GOT3 (cell line): ENCODE data around the gene MYLK3.
A peak's percentile ranks its signal among the peaks of the same experiment; 100 is the strongest.
"Not testable (repeated sequence)": the region's sequence is repeated elsewhere in the genome, so short reads cannot be mapped to it uniquely, and the experiment has no call there.

Experiments
- DNase-seq: peaks from one replicate; lab custom pipeline; 2025; ENCODE audit warnings: mixed read lengths; lab: John Stamatoyannopoulos, UW

Gene MYLK3

DNA sequence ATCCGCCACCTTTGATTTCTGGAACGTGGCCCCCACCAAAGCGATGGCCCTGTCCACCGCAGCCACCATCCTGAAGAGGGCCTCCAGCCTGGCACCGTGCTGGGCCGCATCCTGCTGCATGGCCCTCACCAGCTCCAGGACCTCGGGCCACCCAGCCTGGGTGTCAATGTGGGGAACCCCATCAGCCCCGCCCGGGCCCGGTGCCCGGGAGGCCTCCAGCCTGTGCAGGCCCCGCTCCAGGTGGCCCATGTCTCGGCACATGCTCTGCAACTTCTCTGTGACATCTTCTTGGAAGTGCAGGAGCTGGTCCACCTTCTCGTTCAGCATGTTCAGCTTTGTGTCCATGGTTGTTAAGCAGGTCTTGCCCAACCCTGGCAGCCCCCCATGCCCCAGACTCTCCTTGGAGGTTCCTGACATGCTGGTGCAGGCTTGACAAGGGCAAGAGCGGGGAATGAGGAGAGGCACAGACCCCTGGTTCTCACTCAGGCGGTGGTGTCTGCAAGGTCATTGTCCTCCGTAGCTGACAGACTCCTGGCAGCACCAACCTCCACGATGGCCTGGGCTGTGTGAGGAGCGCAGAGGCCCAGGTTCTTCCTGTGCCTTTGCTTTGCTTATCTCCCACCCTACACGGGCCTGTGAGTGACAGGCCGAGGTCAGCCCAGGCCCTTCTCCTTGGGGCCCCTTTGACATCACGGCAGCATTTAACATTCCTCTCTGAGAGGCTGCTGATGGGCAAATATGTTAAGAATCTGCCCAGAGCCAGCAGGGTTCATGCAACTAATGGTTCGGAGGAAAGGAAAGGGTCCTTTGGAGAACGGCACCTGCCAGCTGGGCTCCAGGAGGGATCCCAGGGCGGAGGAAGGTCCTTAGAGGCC lies at the start of gene MYLK3:
TSS of gene MYLK3 (minus strand) at position 568 of the 875 bp plus-strand sequence. CDS start at position 417, 151 bp downstream.
- DNase-seq = no peak

DNA sequence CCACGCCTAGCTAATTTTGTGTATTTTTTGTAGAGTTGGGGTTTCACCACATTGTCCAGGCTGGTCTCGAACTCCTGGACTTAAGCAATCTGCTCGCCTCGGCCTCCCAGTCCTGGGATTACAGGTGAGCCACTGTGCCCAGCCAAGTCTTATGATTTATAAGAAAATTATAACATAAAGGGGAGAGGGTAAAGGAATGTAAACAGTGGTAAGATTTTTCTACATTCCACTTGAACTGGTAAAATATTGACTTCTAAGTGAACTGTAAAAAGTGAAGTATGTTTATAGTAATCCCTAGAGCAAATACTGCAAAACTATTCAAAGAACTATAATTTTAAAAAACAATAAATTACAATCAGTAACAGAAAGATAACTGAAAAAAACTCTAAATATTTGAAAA lies 49.4 kb upstream of the MYLK3 start:
- DNase-seq = no peak

DNA sequence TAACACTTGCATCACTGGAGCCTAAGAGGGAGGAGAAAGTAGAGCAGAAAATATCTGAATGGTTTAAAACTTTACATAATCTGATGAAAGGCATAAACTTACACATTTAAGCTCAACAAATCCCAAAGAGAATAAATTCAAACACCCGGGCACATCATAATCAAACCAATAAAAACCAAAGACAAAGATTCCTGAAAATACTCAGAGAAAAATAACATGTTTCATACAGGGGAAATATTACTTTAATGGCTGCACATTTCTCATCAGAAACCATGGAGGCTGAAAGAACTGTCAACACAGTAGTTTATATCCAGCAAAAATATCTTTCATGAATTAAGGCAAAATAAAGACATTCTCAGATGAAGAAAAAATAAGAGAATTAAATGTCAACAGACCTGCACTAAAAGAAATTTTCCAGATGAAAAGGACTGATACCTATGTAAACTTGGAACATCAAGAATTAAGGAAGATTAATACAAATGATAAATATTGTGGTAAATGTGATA lies 48.7 kb upstream of the MYLK3 start:
- no peak for DNase-seq

- no peak for DNase-seq
Measured at GRCh38 chr16:46793841-46794240, 45.7 kb upstream of the MYLK3 start.

- DNase-seq = no peak
Measured at GRCh38 chr16:46790599-46791270, 42.6 kb upstream of the MYLK3 start.

- DNase-seq = peak; percentile 49
Measured at GRCh38 chr16:46789499-46790414, 41.6 kb upstream of the MYLK3 start.

- DNase-seq = no peak
Measured at GRCh38 chr16:46788891-46789474, 40.8 kb upstream of the MYLK3 start.

DNA sequence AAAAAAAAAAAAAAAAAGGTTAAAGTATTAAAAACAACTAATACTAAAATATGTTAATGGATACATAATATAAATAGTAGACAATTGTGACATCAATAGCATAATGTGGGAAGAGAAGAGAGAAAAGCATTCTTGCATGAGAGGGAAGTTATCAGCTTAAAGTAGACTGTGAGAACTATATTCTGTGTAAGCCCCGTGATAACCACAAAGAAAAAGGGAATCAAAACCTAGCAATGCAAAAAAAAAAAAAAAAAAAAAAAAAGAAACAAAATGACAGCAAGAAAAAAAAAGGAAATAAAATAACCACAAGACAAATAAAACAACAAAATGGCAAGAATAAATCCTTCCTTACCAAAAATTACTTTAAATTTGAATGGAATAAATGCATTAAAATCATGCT lies 39.8 kb upstream of the MYLK3 start:
- DNase-seq = no peak

DNA sequence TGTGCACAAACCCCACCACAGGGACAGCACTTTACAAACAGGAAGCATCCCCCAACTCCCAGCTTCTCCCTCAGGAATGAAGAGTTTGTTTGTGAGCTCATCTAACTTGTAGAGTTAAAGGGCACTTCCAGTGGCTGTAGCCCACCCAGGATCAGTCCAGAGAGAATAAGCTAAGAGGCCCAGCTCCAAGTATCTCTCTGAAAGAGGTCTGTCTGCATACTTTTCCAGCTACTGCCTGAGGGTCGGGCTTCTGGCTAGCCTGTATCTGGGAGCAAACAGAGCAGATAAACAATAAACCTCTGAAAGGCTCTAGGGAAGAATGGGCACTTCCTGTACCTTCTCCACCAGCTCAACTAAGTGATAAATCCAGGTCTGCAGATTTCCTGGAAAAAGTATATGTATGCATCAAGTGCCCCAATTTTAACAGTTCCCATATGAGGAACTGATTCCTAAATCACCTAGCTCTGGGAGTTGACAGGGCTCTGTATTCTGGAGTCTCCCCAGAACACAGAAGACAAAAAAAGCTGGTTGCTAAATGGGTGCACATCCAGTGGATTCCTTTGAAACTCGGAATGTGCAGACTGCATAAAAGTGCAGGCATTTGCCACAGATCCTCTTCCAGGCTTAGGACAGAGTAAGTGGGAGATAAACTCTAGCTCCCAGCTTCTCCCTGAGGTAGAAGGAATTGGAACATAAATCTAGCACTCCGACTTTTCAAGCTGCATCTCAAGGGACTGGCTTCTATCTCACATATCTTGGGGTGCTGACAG lies 37.1 kb upstream of the MYLK3 start:
- no peak for DNase-seq

- not testable (repeated sequence) for DNase-seq
Measured at GRCh38 chr16:46784569-46784968, 36.4 kb upstream of the MYLK3 start.

- DNase-seq = no peak
Measured at GRCh38 chr16:46783800-46784199, 35.7 kb upstream of the MYLK3 start.

DNA sequence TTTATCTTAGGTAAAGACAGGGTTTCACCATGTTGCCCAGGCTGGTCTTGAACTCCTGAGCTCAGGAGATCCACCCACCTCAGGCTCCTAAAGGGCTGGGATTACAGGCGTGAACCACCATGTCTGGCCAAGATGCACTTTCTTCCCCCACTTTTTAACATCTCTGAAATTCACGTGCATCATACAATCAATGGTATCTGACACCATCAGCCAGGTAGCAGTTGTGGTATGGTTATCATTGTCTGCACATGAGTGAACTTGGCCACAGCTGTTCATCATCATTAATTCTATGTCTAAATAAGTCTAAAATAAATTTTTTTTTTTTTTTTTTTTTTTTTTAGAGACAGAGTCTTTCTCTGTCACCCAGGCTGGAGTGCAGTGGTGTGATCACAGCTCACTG lies 34.2 kb upstream of the MYLK3 start:
- DNase-seq = no peak

- DNase-seq = no peak
Measured at GRCh38 chr16:46777804-46778203, 29.7 kb upstream of the MYLK3 start.

- no peak for DNase-seq
Measured at GRCh38 chr16:46775214-46775613, 27.1 kb upstream of the MYLK3 start.

DNA sequence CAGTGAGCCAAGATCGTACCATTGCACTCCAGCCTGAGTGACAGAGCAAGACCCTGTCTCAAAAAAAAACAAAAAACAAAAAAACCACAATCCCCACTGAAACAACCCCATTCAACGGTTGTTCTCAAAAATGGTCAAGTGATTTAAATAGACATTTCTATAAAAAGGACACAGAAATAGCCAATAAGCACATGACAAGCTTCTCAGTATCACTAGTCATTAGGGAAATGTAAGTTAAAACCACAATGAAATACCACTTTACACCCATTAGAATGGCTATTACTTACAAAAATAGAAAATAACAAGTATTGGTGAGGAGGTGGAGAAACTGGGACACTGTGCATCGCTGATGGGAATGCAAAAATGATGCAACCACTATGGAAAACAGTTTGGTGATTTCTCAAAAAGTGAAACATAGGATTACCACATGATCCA lies 26.6 kb upstream of the MYLK3 start:
- no peak for DNase-seq

DNA sequence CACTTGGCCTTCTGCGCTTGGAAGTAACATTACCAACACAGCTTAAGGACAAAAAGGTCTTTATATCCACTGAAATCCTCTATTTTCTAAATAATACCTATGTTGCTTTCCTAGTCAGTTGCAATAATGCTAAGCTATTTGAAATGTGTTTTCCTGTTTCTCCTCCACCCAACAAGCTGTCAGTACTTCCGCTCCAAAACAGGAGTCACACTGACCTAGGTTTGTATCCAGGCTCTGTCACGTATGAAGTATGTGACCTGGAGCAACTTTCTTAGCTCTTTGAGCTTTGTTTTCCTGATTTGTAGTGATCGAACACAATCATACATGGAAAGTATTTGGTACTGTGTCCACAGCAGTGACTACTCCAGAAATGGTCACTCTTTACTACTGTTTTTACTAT lies 24.3 kb upstream of the MYLK3 start:
- DNase-seq = no peak

GRCh38 chr16:46768809-46769208 lies 20.7 kb upstream of the MYLK3 start:
- no peak for DNase-seq

- DNase-seq = no peak
Measured at GRCh38 chr16:46765050-46765449, 16.9 kb upstream of the MYLK3 start.

- DNase-seq = no peak
Measured at GRCh38 chr16:46763147-46763546, 15.0 kb upstream of the MYLK3 start.

GRCh38 chr16:46762583-46762982 lies 14.4 kb upstream of the MYLK3 start:
- no peak for DNase-seq

GRCh38 chr16:46759309-46759708 lies 11.2 kb upstream of the MYLK3 start:
- DNase-seq = no peak
